HK-2 (cell line): Measurements from ENCODE around the gene TANGO6.
A peak's percentile ranks its signal among the peaks of the same experiment; 100 is the strongest.
"Not testable (repeated sequence)": the region's sequence is repeated elsewhere in the genome, so short reads cannot be mapped to it uniquely, and the experiment has no call there.

Experiments used
- DNase-seq: peaks from one replicate; pipeline ENCODE4 v3.0.0-alpha.2; 2018; ENCODE audit not compliant: unreplicated experiment

Gene TANGO6

GRCh38 chr16:69118468-69118867, 275.1 kb downstream of the TANGO6 start:
- no peak for DNase-seq

- no peak for DNase-seq
These were observed 275.7 kb downstream of the TANGO6 start for GRCh38 chr16:69118994-69119393.

DNA sequence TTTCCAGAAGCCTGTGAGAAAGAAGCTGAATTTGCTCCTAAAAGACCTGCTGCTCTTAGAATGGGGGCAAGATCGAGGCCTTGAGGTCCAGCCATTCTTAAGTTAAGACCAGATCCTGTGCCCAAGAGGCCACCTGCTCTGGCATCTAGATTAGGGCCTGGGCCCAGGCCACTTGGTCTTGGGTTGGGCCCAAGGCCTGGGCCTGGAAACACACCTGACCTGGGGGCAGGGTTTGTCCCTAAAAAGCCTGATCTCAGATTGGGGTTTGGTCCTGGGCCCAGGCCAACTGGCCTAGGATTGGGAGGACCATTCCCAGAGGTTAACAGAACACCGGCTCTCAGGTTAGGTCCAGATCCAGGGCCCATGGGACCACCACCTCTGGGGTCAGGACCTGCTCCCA, 276.2 kb downstream of the TANGO6 start:
- no peak for DNase-seq

- no peak for DNase-seq
These were observed 276.8 kb downstream of the TANGO6 start for GRCh38 chr16:69120096-69120664.

GRCh38 chr16:69123910-69124309, 280.6 kb downstream of the TANGO6 start:
- DNase-seq: no peak

DNA sequence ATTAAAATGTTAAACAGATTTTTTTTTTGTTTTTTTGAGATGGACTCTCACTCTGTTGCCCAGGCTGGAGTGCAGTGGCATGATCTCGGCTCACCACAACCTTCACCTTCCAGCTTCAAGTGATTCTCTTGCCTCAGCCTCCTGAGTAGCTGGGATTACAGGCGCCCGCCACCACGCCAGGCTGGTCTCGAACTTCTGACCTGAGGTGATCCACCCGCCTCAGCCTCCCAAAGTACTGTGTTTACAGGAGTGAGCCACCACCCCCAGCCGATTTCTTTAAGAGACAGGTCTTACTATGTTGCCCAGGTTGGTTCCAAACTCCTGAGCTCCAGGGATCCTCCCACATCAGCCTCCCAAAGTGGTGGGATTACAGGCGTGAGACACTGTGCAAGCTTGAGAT, 281.1 kb downstream of the TANGO6 start:
- not testable (repeated sequence) for DNase-seq

- not testable (repeated sequence) for DNase-seq
These were observed 281.6 kb downstream of the TANGO6 start for GRCh38 chr16:69124961-69125360.

GRCh38 chr16:69126221-69126620, 282.9 kb downstream of the TANGO6 start:
- DNase-seq: no peak

DNA sequence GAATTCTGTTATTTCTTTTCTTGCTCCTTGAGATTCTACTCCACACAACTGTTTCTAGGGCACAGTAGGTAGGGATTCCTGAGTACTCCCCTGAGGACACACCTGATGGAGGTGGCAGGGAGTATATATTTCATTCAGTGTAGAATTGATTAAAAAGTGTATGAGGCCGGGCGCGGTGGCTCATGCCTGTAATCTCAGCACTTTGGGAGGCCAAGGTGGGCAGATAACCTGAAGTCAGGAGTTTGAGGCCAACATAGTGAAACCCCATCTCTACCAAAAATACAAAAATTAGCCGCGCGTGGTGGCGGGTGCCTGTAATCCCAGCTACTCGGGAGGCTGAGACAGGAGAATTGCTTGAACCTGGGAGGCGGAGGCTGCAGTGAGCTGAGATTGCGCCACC, 283.5 kb downstream of the TANGO6 start:
- DNase-seq: not testable (repeated sequence)

DNA sequence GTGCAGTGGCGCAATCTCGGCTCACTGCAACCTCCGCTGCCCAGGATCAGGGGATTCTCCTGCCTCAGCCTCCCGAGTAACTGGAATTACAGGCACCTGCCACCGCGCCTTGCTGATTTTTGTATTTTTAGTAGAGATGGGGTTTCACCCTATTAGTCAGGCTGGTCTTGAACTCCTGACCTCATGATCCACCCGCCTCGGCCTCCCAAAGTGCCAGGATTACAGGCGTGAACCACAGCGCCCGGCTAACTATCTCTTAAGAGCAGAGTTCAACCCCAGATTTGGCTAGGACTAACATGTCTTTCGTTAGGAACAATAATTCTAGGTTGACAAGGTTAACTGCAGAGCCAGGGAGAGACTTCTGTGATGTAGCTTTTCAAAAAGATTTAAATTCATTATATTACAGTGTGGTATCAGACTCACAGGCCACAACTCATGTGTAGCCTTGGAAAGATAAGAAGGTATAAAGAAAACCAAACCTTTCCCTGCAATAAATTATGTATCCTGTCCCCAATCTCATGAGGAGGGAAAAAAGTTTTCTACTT, 284.7 kb downstream of the TANGO6 start:
- DNase-seq: no peak

DNA sequence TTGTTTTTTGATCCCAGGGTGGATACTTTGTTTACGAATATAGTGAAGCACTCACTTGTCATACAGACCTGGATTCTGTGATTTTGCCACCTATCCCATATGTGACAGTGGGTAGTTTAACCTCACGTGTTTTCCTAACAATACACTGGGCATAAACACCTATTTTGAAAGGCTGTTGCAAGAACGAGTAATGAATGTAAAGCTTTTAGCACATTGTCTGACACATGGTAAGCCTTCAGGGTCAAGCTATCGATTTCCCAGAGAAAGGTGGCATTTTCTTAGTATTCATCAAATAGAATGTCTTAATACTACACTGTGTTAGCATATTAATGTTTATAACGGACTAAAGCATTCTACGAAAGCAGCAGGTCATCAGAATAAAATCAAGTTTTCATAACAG, 287.1 kb downstream of the TANGO6 start:
- DNase-seq: no peak

- no peak for DNase-seq
These were observed 288.0 kb downstream of the TANGO6 start for GRCh38 chr16:69131167-69131838.

GRCh38 chr16:69131839-69132423, 288.6 kb downstream of the TANGO6 start:
- DNase-seq: peak; percentile 89

DNA sequence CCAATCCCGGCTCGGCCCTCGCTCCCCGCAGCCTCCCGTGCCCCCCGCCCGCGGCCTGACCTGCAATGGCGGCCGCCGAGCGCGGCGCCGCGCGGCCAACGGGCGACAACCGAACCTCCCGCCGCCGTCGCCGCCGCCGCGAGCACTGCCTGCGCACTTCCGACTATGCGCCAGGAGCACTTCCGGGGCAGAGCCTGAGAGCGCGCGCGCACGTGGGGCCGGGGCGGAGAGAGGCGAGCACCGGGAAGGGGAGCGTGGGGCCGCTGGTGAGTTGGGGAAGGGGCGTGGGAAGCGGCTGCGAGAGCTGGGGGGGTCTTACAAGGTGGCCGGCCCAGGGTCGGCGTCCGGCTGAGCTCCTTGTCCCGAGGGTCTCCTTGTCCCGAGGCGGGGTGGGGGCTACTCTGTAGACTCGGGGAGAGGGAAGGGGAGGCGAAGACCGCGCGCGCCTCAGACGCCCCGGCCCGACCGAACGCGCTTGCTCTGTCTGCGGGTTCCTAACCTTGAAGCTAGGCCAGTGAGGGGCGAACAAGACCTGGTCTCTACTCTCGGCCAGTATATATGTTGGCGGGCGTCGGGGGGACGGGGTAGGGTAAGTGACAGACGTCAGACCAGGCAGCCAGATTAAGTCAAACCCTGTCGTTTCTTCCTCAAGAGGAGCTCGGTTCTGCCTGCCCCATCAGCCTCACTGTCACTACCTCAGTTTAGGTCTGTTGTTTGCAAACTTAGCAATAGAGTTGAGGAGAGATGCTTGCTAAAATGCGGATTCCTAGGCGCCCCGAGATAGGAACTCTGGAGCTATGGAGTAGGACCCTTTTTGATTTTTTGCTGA, 289.3 kb downstream of the TANGO6 start, which contains the start of the genes CHTF8 and UTP4:
TSS of gene CHTF8 (minus strand) at position 165 of the 829 bp plus-strand sequence. CDS start 11,130 bp downstream, outside the sequence.
TSS of gene UTP4 (plus strand) at position 226 of the 829 bp plus-strand sequence. CDS start 811 bp downstream, outside the sequence.
- DNase-seq: peak; percentile 84

- no peak for DNase-seq
These were observed 290.1 kb downstream of the TANGO6 start for GRCh38 chr16:69133373-69133954.
